Measurements from ENCODE around the gene MBD3.
"Not testable (repeated sequence)": the region's sequence is repeated elsewhere in the genome, so short reads cannot be mapped to it uniquely, and the experiment has no call there.

Gene MBD3

GRCh38 chr19:1592755-1593500 lies at the start of gene MBD3:
TSS of gene MBD3 (minus strand) at chr19:1592865. CDS start at chr19:1592631, 234 bp downstream.
- peak within 1 kb of the TSS; percentile 82 for H3K4me3 ChIP-seq (ENCODE audit: low read length)

GRCh38 chr19:1640893-1641448 lies 48.3 kb upstream of the MBD3 start:
- not testable (repeated sequence) for H3K4me3 ChIP-seq (ENCODE audit: low read length); DNase-seq (ENCODE audit: low read depth)

More at GRCh38 chr19:1592755-1593500, at the start of gene MBD3:
- TF ChIP-seq CTCF (conservative IDR thresholded peaks at IDR 0.05; ENCODE audit: low read depth, low read length) = no peak
- DNase-seq (ENCODE audit: low read depth) = peak; percentile 76

- no peak overlapping the region for H3K4me3 ChIP-seq (ENCODE audit: low read length)
- no peak for DNase-seq (ENCODE audit: low read depth)
- no peak for TF ChIP-seq CTCF (conservative IDR thresholded peaks at IDR 0.05; ENCODE audit: low read depth, low read length)
Observed at GRCh38 chr19:1636325-1637236, 43.9 kb upstream of the MBD3 start.

- no peak for TF ChIP-seq CTCF (conservative IDR thresholded peaks at IDR 0.05; ENCODE audit: low read depth, low read length)
- H3K4me3 ChIP-seq (ENCODE audit: low read length) = no peak overlapping the region
- DNase-seq (ENCODE audit: low read depth) = no peak
Observed at GRCh38 chr19:1634938-1635243, 42.2 kb upstream of the MBD3 start.

GRCh38 chr19:1634242-1634937 lies 41.7 kb upstream of the MBD3 start:
- no peak for DNase-seq (ENCODE audit: low read depth)
- H3K4me3 ChIP-seq (ENCODE audit: low read length) = no peak overlapping the region
- TF ChIP-seq CTCF (conservative IDR thresholded peaks at IDR 0.05; ENCODE audit: low read depth, low read length) = no peak

DNA sequence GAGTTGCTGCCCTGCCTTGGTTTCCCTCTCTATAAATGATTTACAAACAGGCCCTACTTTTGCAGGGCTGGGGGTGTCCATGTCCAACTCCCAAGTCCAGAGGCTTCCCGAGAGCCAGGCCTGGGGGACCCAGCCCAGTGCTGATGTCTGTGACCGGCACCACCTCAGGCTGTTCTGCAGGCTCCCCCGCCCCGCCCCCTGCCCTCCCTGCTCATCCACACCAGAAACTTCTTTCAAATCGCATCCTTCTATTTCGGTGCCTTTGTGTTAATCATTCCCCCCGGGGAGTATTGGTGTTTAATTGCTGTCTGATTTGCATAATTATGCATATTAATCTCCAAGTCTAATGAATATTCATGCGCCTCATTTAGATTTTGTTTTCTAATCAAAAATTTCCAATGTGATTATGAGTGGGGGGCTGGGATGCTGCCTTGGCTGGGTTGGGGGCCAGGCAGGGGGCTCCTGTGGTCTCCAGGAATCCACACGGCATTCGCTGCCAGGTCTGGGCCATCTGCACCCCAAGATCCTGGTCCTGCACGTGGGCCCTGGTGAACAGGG lies 40.7 kb upstream of the MBD3 start:
- no peak for TF ChIP-seq CTCF (conservative IDR thresholded peaks at IDR 0.05; ENCODE audit: low read depth, low read length)
- DNase-seq (ENCODE audit: low read depth) = no peak
- H3K4me3 ChIP-seq (ENCODE audit: low read length) = no peak overlapping the region

Measured in retinal pigment epithelial cell (primary cell).